ENCODE measurements around the gene ACOXL. TPM values are rescaled to one million over a fixed set of nuclear protein-coding genes. Genes with fewer than 3 reads are reported as not detected.

The ACOXL gene
- total and polyA plus RNA-seq, 9 of the 15 experiments (the other 6 are each of a cell fraction or from before 2014, with no cell fraction given) = 0.31 to 0.56 TPM; not detected in 7

- TF ChIP-seq ZNF75A (CRISPR knock-in tag; IDR thresholded peaks at IDR 0.05) (no peak), TFE3 (CRISPR knock-in tag; IDR thresholded peaks at IDR 0.05) (no peak), BDP1 (IDR thresholded peaks at IDR 0.05; ENCODE audit: insufficient read depth, insufficient read length) (no peak), SMC3 (conservative IDR thresholded peaks at IDR 0.05; ENCODE audit: insufficient read depth, low read depth, low read length) (no peak), E2F5 (CRISPR knock-in tag; IDR thresholded peaks at IDR 0.05) (no peak), GATAD2A (IDR thresholded peaks at IDR 0.05) (no peak), HDAC8 (tag; IDR thresholded peaks at IDR 0.05) (no peak), ILF3 (IDR thresholded peaks at IDR 0.05; ENCODE audit: borderline replicate concordance) (no peak), ZNF3 (CRISPR knock-in tag; IDR thresholded peaks at IDR 0.05) (no peak), MLX (CRISPR knock-in tag; conservative IDR thresholded peaks at IDR 0.05) (no peak), ZNF778 (CRISPR knock-in tag; IDR thresholded peaks at IDR 0.05) (no peak), MAFK (IDR thresholded peaks at IDR 0.05; ENCODE audit: low read length) (no peak), ZNF507 (tag; conservative IDR thresholded peaks at IDR 0.05) (no peak), JUN (IDR thresholded peaks at IDR 0.05; ENCODE audit: borderline replicate concordance, low read depth, low read length) (no peak), JUN (CRISPR knock-in tag; IDR thresholded peaks at IDR 0.05; ENCODE audit: borderline replicate concordance) (no peak), ZNF347 (CRISPR knock-in tag; IDR thresholded peaks at IDR 0.05; ENCODE audit: low read depth) (no peak)
- Histone ChIP-seq H3K9me1 (ENCODE audit: control insufficient read depth, insufficient read depth, low read length) (no peaks in the 10 kb centered on the region), H3K27me3 (ENCODE audit: control insufficient read depth in 2 of 2, insufficient read depth in 2 of 2, low read length in 2 of 2) (peaks cover 8 to 42% of the 10 kb centered on the region in 2 experiments; a peak in 4 of 5 replicates), H3K4me2 (ENCODE audit: insufficient read depth, low read length) (no peak overlapping the region), H3K4me1 (replicated peaks in 1 of 2; ENCODE audit: control insufficient read depth in 2 of 2, insufficient read depth in 2 of 2, low read length in 2 of 2) (no peaks in the 10 kb centered on the region), H3K79me2 (ENCODE audit: control insufficient read depth, insufficient read depth, low read length) (no peaks in the 10 kb centered on the region), H3K9me3 (replicated peaks; ENCODE audit: control insufficient read depth, insufficient read depth, low read depth, low read length) (no peaks in the 10 kb centered on the region), H3K36me3 (ENCODE audit: control insufficient read depth, insufficient read depth, low read length) (no peaks in the 10 kb centered on the region), H3K4me3 (no peak overlapping the region), H3K9ac (ENCODE audit: insufficient read depth in 1 of 2, low read depth in 2 of 2, low read length in 2 of 2) (no peak overlapping the region), H2AFZ (ENCODE audit: low read depth, low read length) (no peak overlapping the region), H3K27ac (ENCODE audit: extremely low read depth, low read depth, low read length) (no peak overlapping the region), H4K20me1 (replicated peaks; ENCODE audit: control insufficient read depth, insufficient read depth, low read length) (no peaks in the 10 kb centered on the region)
- FAIRE-seq (no peak), ATAC-seq (no peak), DNase-seq (ENCODE audit: extremely low read depth in 1 of 4, low spot score in 3 of 4) (no peak)
- ChIA-PET CTCF (ENCODE audit: low intra/inter-chr PET ratio) (no interaction called here), POLR2A (no interaction called here)
- no TSS peak for BruUV-seq (replicated peaks)
- in situ Hi-C loops (cut with MboI) = no loop called here
- intact Hi-C loops (cut with micrococcal nuclease) = no loop called here
- 7% methylated on average over 2 of the region's 2 CpGs for WGBS (ENCODE audit: insufficient coverage, low coverage, missing lambda C conversion rate)
Measured at GRCh38 chr2:110867078-110867477, 134.7 kb downstream of the ACOXL start.

Measured in K562 (cell line).